Ishikawa (cell line): Measurements from ENCODE around the gene PCDH8.

ENCODE experiments used
- CEBPB ChIP-seq: IDR thresholded peaks from 2 replicates; pipeline ENCODE4 v1.6.1; 2012
- CREB1 ChIP-seq: IDR thresholded peaks from 2 replicates; pipeline ENCODE4 v1.6.1; 2012; ENCODE audit warnings: low read depth
- EGR1 ChIP-seq: IDR thresholded peaks from 2 replicates; pipeline ENCODE4 v1.6.1; 2012
- EP300 ChIP-seq: IDR thresholded peaks from 2 replicates; pipeline ENCODE4 v1.6.1; 2012; ENCODE audit warnings: borderline replicate concordance
- FOXM1 ChIP-seq: IDR thresholded peaks from 2 replicates; pipeline ENCODE4 v1.6.1; 2012; ENCODE audit warnings: low read depth, borderline replicate concordance
- NFIC ChIP-seq: IDR thresholded peaks from 2 replicates; pipeline ENCODE4 v1.6.1; 2012
- RAD21 ChIP-seq: IDR thresholded peaks from 2 replicates; pipeline ENCODE4 v1.6.1; 2012; ENCODE audit warnings: low read depth
- TAF1 ChIP-seq: IDR thresholded peaks from 2 replicates; pipeline ENCODE4 v1.6.1; 2012; ENCODE audit warnings: low read depth, mild to moderate bottlenecking
- TCF12 ChIP-seq: IDR thresholded peaks from 2 replicates; pipeline ENCODE4 v1.6.1; 2012; ENCODE audit warnings: low read depth
- TEAD4 ChIP-seq: IDR thresholded peaks from 2 replicates; pipeline ENCODE4 v1.6.1; 2012
- YY1 ChIP-seq: IDR thresholded peaks from 2 replicates; pipeline ENCODE4 v1.6.1; 2012; ENCODE audit warnings: low read depth
- ZBTB7A ChIP-seq: IDR thresholded peaks from 2 replicates; pipeline ENCODE4 v1.6.1; 2012; ENCODE audit warnings: low read depth
- TF ChIP-seq, protein P1 (sequence below): IDR thresholded peaks from 2 replicates; pipeline ENCODE4 v1.6.1; 2012
- TF ChIP-seq, protein P2 (sequence below): IDR thresholded peaks from 2 replicates; pipeline ENCODE4 v1.6.1; 2012; ENCODE audit warnings: low read depth, mild to moderate bottlenecking
- TF ChIP-seq, protein P3 (sequence below): IDR thresholded peaks from 2 replicates; pipeline ENCODE4 v1.6.1; 2012

The PCDH8 gene

DNA sequence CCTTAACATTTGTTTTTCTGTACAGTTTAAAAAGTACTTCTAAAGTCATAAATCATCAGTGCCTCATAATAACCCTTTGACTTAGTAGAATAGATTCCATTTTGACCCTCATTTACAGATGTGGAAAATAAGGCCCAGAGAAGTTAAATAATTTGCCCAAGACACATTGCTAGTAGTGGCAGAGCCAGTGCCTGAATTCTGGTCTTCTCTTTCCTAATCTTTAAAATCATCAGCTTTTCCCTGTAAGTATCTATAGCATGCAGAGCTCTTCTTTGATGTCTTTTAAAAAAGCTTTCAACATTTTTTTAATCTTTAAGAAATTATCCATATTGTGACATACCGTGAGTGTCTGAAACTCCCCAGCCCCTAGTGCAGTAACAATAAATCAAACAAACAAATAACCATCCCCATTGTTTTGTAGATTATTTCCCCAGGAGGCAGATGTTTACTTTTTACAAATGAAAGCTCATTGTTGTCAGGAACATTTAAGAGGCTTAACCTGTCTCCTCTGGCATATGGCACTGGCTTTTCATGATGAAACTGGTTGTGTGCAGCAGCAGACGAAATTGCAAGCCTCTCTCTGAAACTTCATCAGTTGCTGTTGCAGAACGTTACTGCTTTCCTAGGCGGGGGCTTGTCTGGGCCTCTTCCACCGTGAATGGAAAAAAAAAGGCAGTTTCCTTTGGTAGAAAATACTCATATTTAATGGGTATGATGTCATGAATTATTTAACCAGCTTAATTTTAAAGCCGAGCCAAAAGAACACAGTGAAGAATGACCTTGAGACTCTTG, 31.7 kb upstream of the PCDH8 start:
- TF ChIP-seq, protein P1, sequence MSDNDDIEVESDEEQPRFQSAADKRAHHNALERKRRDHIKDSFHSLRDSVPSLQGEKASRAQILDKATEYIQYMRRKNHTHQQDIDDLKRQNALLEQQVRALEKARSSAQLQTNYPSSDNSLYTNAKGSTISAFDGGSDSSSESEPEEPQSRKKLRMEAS, result no peak
- TF ChIP-seq, protein P2, sequence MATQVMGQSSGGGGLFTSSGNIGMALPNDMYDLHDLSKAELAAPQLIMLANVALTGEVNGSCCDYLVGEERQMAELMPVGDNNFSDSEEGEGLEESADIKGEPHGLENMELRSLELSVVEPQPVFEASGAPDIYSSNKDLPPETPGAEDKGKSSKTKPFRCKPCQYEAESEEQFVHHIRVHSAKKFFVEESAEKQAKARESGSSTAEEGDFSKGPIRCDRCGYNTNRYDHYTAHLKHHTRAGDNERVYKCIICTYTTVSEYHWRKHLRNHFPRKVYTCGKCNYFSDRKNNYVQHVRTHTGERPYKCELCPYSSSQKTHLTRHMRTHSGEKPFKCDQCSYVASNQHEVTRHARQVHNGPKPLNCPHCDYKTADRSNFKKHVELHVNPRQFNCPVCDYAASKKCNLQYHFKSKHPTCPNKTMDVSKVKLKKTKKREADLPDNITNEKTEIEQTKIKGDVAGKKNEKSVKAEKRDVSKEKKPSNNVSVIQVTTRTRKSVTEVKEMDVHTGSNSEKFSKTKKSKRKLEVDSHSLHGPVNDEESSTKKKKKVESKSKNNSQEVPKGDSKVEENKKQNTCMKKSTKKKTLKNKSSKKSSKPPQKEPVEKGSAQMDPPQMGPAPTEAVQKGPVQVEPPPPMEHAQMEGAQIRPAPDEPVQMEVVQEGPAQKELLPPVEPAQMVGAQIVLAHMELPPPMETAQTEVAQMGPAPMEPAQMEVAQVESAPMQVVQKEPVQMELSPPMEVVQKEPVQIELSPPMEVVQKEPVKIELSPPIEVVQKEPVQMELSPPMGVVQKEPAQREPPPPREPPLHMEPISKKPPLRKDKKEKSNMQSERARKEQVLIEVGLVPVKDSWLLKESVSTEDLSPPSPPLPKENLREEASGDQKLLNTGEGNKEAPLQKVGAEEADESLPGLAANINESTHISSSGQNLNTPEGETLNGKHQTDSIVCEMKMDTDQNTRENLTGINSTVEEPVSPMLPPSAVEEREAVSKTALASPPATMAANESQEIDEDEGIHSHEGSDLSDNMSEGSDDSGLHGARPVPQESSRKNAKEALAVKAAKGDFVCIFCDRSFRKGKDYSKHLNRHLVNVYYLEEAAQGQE, result no peak
- TF ChIP-seq TAF1, result no peak
- no peak for TF ChIP-seq YY1
- TF ChIP-seq TEAD4, result no peak

DNA sequence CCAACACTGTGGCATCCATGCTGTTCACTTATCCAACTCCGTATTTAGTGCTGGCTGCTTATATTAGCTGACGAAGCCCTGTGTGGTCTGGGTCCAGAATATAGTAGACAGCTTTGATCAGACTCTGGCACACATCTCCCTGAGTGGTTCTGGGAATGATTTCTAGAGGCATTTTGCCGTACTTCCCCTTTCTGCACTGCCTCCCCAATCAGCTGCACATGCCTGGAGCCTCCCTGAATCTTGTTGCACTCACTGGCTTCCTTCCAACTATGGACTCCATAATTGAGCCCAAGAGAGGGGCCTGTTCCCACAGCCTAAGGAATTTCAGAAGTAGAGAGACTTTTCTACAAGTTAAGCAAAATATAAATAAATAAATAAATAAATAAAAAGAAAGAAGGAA, 30.4 kb upstream of the PCDH8 start:
- TF ChIP-seq, protein P1, result no peak
- TF ChIP-seq TEAD4, result no peak
- TF ChIP-seq CREB1, result no peak

DNA sequence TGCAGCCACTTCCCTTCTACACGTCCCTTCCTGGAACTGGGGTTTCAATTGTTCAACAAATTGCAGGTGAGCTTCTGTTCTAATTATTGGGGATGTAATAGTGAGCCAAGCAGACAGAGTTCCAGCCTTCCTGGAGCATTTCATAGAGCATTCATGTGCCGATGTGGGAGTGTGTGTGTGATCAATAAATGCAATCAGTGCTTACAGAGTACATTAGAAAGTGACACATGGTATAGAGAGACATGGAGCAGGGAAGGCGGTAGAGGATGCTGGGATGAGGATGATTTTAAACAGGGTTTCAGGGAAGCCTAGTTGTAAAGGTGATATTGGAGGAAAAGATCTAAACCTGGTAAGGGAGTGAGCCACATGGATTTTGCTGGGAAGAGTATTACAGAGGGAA, 21.7 kb upstream of the PCDH8 start:
- no peak for TF ChIP-seq NFIC
- TF ChIP-seq RAD21, result no peak
- TF ChIP-seq, protein P1, result no peak
- TF ChIP-seq, protein P2, result no peak
- TF ChIP-seq YY1, result no peak
- TF ChIP-seq ZBTB7A, result no peak
- no peak for TF ChIP-seq TCF12
- TF ChIP-seq, protein P3, sequence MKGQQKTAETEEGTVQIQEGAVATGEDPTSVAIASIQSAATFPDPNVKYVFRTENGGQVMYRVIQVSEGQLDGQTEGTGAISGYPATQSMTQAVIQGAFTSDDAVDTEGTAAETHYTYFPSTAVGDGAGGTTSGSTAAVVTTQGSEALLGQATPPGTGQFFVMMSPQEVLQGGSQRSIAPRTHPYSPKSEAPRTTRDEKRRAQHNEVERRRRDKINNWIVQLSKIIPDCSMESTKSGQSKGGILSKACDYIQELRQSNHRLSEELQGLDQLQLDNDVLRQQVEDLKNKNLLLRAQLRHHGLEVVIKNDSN, result no peak
- TF ChIP-seq TEAD4, result no peak
- TF ChIP-seq FOXM1, result no peak
- no peak for TF ChIP-seq EGR1
- TF ChIP-seq CREB1, result no peak
- no peak for TF ChIP-seq TAF1
- TF ChIP-seq CEBPB, result no peak
- no peak for TF ChIP-seq EP300

DNA sequence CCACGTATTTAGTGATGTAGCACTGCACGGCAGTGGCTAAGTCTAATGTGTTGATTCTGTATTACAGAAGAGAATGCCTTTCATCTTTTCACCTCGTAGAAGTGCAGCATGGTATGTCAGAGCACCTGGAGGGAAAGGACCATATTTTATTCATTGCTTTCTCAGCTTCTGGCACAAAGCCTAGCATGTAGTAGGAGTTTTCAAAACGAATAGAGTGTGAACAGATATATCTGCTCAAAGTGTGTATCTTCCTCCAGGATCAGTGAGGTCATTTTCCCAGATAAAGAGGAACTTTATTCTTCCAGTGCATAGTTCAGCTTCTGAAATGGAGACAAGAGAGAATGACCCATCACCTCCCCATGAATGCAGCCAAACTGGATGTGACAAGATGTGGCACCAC, 21.2 kb upstream of the PCDH8 start:
- TF ChIP-seq EGR1 (no peak), RAD21 (no peak), TEAD4 (no peak), CEBPB (no peak), TAF1 (no peak), YY1 (no peak)
- TF ChIP-seq, protein P2, result no peak
- TF ChIP-seq, protein P1, result no peak
- TF ChIP-seq, protein P3, result no peak

DNA sequence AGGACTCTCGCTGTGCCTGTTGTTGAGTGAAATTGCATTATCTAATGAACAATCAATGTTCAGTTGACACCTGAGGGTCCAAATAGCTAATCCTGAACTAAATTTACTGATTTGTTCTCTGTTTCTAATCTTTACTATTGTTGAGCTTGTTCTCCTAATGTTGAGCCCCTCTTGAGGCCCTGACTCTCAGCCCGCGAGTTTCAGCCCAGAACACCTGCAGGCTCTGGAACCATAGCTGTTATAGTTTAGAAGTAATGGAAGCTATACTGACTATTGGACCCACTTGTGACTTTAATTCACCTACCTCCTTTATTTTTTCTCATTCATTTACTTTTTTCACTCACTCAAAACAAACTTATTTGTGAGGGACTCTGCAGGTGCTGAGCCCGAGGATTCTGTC, 20.6 kb upstream of the PCDH8 start:
- TF ChIP-seq RAD21 (no peak), ZBTB7A (no peak), EGR1 (no peak), CEBPB (no peak), FOXM1 (no peak), NFIC (no peak), CREB1 (no peak), EP300 (no peak), TCF12 (no peak), YY1 (no peak)
- TF ChIP-seq, protein P2, result no peak
- TF ChIP-seq, protein P1, result no peak
- TF ChIP-seq, protein P3, result no peak
